Limb (tissue), 2 donors: ENCODE measurements around the gene ECPAS.
"Not testable (repeated sequence)": the region's sequence is repeated elsewhere in the genome, so short reads cannot be mapped to it uniquely, and the experiment has no call there.

Source experiments
- DNase-seq, 2 donors: peaks; one replicate each; pipeline ENCODE4 v3.0.0-alpha.2; 2016; ENCODE audit errors: extremely low spot score in 2 of 2

ECPAS gene

DNA sequence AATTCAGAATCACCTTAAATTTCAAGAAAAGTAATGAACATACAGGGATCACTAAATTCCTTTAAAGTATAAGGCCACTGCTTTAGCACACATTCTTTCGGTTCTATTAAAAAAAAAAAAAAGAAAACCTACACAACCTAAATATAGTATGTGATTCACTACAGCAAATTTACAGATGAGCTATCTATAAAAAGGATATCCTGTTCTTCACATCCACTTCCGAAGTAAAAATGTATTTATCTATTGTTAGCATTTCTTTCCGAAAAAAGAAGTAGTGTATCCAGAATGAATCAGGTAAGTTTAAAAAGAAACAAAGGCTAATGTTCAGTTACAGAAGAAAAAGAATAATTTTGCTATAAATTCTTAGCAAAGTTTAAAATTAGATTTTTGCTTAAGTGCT, 70.2 kb downstream of the ECPAS start:
- no peak for DNase-seq

- no peak for DNase-seq
These were observed 71.9 kb downstream of the ECPAS start for GRCh38 chr9:111412280-111412679.

DNA sequence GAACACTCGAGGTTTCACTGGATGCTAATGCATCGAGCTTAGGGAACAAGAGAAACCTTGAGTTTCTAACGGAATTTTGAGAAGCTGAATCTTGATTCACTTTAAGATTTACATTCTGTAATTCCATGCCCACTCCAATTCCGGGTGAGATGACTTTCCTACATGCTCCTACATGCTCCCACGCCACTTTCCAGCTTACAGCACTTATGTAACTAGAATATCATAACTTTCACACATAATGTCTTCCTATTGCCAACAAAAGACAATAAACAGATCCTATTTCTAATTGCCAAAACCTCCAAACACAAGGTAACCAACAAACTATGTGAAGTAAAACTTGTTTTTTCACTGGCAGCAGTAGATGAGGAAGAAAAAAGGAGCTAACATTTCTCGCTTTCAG, 72.9 kb downstream of the ECPAS start:
- DNase-seq: no peak

DNA sequence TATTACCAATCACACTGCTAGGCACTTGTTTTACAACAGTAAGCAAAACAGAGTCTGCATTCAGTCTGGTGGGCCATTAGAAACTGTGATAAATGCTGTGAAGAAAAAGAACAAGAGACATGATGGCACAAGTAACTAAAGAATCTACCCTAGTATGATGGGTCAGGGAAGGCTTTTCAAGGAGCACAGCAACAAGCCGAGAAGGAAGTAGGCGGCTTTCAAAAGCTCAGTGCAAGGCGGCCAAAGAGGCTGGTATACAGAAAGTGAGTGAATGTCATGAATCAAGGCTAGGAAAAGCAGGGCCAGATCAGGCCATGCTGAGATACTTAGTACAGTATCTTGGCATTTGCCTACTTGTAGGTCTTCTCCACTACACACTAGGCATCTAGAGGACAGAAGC, 76.4 kb downstream of the ECPAS start:
- DNase-seq: no peak

- no peak for DNase-seq
These were observed 78.5 kb downstream of the ECPAS start for GRCh38 chr9:111405701-111406100.

GRCh38 chr9:111401486-111401885, 82.7 kb downstream of the ECPAS start:
- DNase-seq: not testable (repeated sequence)

GRCh38 chr9:111400564-111400898, 83.7 kb downstream of the ECPAS start:
- DNase-seq: no peak

DNA sequence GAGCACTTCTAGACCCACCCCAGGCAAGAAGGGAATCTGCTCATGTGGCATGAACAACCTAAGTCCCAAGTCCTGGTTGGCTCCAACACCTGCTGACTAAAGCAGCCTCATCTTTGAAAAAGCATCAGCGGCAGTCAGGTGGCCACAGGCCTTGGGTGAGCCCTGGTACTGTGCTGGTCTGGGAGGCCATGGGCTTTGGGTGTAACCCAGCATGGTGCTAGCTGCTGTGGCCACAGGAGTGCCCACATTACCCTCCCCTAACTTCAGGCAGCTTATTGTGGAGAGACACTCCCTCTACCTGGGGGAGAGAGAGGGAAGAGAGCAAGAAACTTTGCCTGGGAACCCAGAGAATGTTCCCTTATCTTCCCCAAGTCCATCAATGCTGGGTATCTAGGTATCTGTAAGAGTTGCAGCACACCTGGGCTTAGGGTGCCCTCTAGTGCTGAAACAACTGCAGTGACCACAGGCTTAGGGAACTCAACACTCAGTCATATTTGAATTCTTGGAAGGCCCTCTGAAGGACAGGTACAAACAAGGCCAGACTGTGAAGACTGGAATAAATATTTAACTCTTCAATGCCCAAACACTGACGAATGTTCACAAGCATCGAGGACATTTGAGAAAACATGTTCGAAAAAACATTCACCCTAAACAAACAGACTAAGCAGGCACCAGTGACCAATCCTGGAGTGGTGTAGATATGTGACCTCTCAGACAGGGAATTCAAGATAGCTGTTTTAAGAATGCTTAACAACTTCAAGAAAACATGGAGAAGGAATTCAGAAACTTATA, 84.2 kb downstream of the ECPAS start:
- no peak for DNase-seq

GRCh38 chr9:111399211-111399739, 84.9 kb downstream of the ECPAS start:
- no peak for DNase-seq

- DNase-seq: no peak
These were observed 90.2 kb downstream of the ECPAS start for GRCh38 chr9:111393971-111394370.

DNA sequence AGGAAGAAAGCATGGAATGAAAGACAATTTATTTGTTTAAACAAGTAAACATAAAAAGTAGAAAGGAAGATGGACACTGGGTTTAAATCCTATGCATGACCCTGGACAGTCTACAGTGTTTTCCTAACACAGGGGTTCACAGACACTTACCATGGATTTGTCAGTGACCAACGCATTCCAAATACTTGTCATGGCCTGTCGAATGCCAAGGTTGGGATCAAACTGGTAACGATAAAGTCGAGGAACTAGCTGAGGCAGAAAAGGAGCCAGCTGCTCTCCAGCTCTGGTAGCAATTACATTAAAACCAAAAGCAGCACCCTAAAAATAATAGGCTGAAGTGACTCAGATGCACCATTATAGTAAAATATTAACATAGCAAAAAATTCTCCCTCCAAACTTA, 94.8 kb downstream of the ECPAS start:
- no peak for DNase-seq

DNA sequence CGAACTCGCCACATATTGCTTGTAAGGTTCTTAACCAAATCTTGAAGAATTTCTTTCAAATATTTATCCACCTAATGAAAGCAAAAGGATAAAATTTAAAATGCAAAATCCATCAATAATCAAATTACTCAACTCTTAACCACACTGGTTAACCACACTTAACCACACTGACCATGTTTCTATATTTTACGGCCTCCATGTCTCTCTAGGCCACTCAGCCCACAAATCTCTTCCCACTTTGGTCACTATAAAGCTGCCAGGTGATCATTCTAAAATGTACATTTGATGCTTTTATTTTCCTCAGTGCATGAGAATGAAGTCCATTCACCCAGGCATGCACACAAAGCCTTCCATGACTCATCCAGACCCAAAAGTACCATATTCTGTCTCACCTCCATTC, 97.8 kb downstream of the ECPAS start:
- DNase-seq: no peak

DNA sequence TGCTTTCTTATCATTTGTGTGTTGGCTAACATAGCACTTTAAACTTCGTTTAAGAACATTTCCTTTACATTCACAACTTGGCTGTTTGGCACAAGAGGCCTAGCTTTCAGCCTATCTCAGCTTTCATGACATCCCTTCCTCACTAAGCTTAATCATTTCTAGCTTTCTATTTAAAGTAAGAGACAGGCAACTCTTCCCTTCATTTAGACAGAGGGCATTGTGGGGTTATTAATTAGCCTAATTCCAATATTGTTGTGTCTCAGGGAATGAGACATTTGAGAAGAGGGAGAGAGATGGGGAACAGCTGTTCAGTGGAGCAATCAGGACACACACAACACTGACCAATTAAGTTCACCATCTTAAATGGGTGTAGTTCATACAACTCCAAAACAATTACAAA, 103.2 kb downstream of the ECPAS start:
- no peak for DNase-seq

GRCh38 chr9:111375817-111376564, 108.2 kb downstream of the ECPAS start:
- DNase-seq: no peak

GRCh38 chr9:111375062-111375461, 109.1 kb downstream of the ECPAS start:
- no peak for DNase-seq

- DNase-seq: no peak
These were observed 111.9 kb downstream of the ECPAS start for GRCh38 chr9:111372297-111372696.

- no peak for DNase-seq
These were observed 117.2 kb downstream of the ECPAS start for GRCh38 chr9:111366978-111367377.

DNA sequence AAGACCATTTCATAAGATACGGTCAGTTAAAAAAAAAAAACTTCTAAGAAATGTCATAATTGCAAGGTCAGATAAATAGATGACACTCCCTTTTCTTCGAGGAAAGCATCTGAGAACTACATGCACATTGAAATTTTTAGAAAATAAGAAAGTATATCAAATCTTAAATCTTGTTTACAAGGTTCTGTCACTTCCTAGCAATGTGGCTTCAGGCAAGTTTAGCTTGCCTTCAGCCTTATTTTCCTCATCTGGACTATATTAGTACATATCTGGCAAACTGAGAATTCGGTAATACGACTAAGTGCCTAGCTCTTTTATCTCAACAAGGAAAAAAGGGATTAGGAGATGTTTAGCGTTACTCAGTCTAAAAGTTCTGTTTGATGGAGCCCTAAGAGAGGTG, 121.7 kb downstream of the ECPAS start:
- DNase-seq: no peak

GRCh38 chr9:111360881-111361280, 123.3 kb downstream of the ECPAS start:
- no peak for DNase-seq

DNA sequence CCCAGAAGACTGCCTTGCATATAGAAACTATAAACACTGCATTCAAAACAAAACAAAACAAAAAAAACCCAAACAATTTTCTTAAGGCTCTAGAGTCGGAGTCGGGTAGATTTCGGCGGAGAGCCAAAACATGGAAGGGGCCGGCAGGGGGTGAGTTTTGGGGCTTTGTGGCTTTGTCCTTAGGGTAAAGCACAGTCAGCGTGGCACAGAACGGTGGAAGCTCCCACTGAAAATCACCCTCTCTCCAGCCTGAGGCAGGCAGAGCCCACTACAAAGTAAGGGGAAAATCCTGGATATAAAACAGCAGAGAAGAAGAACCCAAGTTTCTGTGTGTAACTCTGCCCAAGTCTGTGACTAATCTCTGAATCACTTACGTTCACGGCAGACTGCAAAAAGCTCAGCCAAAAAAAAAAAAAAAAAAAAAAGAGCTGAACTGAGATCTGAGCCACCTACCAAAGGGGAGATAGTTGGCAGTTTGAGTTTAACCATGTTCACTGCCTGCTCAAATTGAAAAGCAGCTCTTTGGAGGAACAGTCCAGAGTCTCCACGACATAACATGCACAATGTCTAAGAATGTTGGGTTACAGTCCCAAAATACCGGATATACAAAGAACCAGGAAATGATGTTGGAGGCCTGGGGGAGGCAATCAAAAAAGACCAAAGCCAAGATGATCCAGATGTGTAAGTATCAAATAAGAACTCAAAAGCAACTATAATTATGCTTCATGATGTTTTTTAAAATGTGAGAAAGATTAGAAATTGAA, 127.5 kb downstream of the ECPAS start:
- peak; percentile 15 to 28 for DNase-seq

GRCh38 chr9:111352545-111352944, 131.6 kb downstream of the ECPAS start:
- no peak for DNase-seq

DNA sequence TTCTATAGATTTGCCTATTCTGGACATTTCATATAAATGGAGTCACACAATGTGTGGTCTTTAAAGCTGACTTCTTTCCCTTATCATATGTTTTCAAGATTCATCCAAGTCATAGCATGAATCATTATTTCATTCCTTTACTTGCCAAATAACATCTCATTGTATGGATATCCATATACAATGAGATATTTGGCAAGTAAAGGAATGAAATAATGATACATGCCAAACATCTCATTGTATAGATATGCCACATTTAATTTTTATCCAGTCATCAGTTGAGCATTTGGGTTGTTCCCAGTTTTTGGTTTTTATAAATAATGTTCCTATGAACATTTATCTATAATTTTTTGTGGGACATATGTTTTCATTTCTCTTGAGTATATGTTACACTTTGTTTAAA, 133.6 kb downstream of the ECPAS start:
- DNase-seq: no peak
